ENCODE data around the gene S100A10.

DNA sequence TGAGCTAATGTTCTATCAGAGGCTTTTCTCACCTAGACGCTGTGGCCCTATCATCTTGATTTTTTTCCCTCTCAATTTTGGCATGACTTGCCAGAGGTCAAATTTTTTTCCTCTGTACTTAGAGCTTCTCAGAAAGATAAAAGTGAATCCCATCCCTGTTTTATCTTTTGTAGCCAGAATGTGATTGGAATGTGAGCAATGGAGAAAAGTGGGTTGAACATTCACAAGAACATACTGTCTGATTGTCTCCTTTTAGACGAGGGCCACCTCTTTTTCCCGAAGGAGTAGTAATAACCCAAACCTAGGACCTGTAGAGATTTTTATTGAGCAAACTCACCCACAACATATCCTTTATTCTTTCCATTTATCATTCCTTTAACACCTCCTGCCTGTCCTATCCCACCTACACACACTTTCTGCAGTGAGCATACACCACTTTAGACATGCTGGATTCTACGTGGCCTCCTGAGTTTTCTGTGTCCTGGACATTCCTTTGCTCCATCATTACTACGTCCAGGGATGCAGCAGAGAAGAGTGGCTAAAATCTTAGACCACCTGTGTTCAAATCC is 15.9 kb downstream of the S100A10 start:
- no peak for TF ChIP-seq SUZ12 (IDR thresholded peaks at IDR 0.05)
- no peak for TF ChIP-seq BHLHE40 (IDR thresholded peaks at IDR 0.05; ENCODE audit: borderline replicate concordance)
- TF ChIP-seq, protein P1, sequence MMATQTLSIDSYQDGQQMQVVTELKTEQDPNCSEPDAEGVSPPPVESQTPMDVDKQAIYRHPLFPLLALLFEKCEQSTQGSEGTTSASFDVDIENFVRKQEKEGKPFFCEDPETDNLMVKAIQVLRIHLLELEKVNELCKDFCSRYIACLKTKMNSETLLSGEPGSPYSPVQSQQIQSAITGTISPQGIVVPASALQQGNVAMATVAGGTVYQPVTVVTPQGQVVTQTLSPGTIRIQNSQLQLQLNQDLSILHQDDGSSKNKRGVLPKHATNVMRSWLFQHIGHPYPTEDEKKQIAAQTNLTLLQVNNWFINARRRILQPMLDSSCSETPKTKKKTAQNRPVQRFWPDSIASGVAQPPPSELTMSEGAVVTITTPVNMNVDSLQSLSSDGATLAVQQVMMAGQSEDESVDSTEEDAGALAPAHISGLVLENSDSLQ (IDR thresholded peaks at IDR 0.05), result no peak
- no peak for TF ChIP-seq SP1 (IDR thresholded peaks at IDR 0.05)
